Stimulated activated naive CD8-positive, alpha-beta T cell treated with anti-CD3 and anti-CD28 coated beads, Interleukin-15, Interleukin-2, amounts not matched to agents 100 ng/mL and 50 ng/mL, for 24 hours (primary cell): ENCODE data around the gene SH3BP4.
"Not testable (repeated sequence)": the region's sequence is repeated elsewhere in the genome, so short reads cannot be mapped to it uniquely, and the experiment has no call there.

Experiments used
- H3K27ac Mint-ChIP-seq: one replicate; pipeline ENCODE4 v1.8.0; 2021; ENCODE audit warnings: mild to moderate bottlenecking, mixed read lengths
- H3K27me3 Mint-ChIP-seq: one replicate; pipeline ENCODE4 v1.8.0; 2021; ENCODE audit warnings: mixed read lengths
- H3K36me3 Mint-ChIP-seq: one replicate; pipeline ENCODE4 v1.8.0; 2021; ENCODE audit warnings: low read depth, mixed read lengths
- H3K4me1 Mint-ChIP-seq: one replicate; pipeline ENCODE4 v1.8.0; 2021; ENCODE audit warnings: low read depth, mixed read lengths
- H3K4me3 Mint-ChIP-seq: one replicate; pipeline ENCODE4 v1.8.0; 2021; ENCODE audit warnings: mild to moderate bottlenecking, mixed read lengths
- H3K9me3 Mint-ChIP-seq: one replicate; pipeline ENCODE4 v1.8.0; 2021; ENCODE audit warnings: mixed read lengths

SH3BP4 gene

GRCh38 chr2:235046589-235046988 is 94.8 kb downstream of the SH3BP4 start:
- Mint-ChIP-seq H3K4me1 (peaks cover 30% of the 10 kb centered on the region), H3K4me3 (no peak overlapping the region), H3K36me3 (no peaks in the 10 kb centered on the region), H3K9me3 (no peaks in the 10 kb centered on the region), H3K27ac (no peak overlapping the region), H3K27me3 (peaks cover 8% of the 10 kb centered on the region)

DNA sequence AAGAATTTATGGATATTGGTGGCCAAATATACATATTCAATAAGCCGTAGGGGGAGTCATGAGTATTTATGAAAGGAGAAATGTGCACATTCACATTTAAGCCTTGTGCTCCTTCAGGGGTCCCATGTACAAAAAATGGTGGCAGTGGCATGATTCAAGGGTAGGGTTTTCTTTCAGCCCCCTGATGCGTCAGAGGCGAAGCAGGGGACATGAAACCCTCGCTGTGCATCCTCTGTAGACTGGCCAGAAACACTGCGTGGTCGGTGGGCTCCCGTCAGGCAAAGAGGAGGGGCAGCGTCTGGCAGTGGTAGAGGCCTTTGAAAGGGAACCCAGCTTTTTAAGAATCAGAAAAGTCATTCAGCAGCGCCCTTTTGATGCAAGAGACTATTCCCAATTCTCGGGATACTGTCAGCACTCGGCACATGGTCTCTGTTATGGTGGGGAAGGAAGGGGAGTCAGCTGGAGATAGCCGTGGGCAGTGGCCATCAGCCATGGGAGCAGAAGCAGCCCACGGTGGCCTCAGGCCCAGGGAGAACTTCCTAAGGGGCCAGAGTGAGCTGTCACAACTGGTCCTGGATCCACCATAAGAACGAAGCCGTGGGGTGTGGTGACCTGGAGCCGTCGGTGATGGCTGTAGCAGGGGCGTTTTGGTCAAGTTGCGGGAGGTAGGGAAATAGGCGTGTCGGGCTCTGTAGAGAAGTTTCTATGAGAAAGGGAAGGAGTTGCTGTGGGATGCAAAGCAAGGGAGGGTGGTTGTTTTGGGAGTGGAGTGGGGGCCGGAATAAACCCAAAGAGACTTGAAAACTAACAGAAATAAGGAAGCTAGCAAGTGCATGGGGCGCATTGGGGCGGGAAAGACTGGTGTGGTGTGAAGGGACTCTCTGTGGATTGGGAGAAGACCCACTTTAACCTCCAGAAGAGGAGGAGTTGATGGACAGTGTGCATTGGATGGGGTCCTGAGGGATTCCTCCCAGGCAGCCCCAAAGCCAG is 95.6 kb downstream of the SH3BP4 start:
- Mint-ChIP-seq H3K9me3 (no peaks in the 10 kb centered on the region), H3K36me3 (no peaks in the 10 kb centered on the region), H3K4me1 (peaks cover 30% of the 10 kb centered on the region), H3K4me3 (no peak overlapping the region), H3K27ac (no peak overlapping the region), H3K27me3 (peaks cover 11% of the 10 kb centered on the region)

DNA sequence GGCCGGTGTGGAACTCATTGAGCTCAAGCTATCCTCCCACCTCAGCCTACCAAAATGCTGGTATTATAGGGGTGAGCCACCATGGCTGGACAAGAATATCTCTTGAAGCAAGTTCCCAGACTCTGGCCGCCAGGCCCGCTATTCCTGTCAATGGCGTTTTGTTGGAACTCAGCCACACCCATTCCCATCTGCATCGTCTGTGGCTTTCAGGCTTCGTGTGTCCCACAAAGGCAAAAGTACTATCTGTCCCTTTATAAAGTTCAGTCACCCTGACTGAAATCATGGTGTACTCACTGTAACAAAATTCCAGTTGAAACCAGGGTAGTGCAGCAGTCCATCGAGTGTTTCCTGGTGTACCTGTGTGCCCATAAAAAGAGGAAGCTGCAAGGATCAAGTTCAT is 96.7 kb downstream of the SH3BP4 start:
- no peaks in the 10 kb centered on the region for H3K36me3 Mint-ChIP-seq
- H3K4me1 Mint-ChIP-seq: peaks cover 30% of the 10 kb centered on the region
- peaks cover 11% of the 10 kb centered on the region for H3K27me3 Mint-ChIP-seq
- no peak overlapping the region for H3K4me3 Mint-ChIP-seq
- no peak overlapping the region for H3K27ac Mint-ChIP-seq
- H3K9me3 Mint-ChIP-seq: no peaks in the 10 kb centered on the region

- no peak overlapping the region for H3K4me3 Mint-ChIP-seq
- no peaks in the 10 kb centered on the region for H3K36me3 Mint-ChIP-seq
- H3K9me3 Mint-ChIP-seq: no peaks in the 10 kb centered on the region
- no peak overlapping the region for H3K27ac Mint-ChIP-seq
- peaks cover 27% of the 10 kb centered on the region for H3K4me1 Mint-ChIP-seq
- H3K27me3 Mint-ChIP-seq: peaks cover 11% of the 10 kb centered on the region
Observed at GRCh38 chr2:235049069-235049468, 97.3 kb downstream of the SH3BP4 start.

GRCh38 chr2:235049719-235050118 is 97.9 kb downstream of the SH3BP4 start:
- no peak overlapping the region for H3K4me3 Mint-ChIP-seq
- H3K27ac Mint-ChIP-seq: no peak overlapping the region
- H3K4me1 Mint-ChIP-seq: peaks cover 22% of the 10 kb centered on the region
- H3K36me3 Mint-ChIP-seq: no peaks in the 10 kb centered on the region
- peaks cover 11% of the 10 kb centered on the region for H3K27me3 Mint-ChIP-seq
- H3K9me3 Mint-ChIP-seq: no peaks in the 10 kb centered on the region

GRCh38 chr2:235050980-235051351 is 99.1 kb downstream of the SH3BP4 start:
- peaks cover 11% of the 10 kb centered on the region for H3K4me1 Mint-ChIP-seq
- H3K27me3 Mint-ChIP-seq: peaks cover 11% of the 10 kb centered on the region

DNA sequence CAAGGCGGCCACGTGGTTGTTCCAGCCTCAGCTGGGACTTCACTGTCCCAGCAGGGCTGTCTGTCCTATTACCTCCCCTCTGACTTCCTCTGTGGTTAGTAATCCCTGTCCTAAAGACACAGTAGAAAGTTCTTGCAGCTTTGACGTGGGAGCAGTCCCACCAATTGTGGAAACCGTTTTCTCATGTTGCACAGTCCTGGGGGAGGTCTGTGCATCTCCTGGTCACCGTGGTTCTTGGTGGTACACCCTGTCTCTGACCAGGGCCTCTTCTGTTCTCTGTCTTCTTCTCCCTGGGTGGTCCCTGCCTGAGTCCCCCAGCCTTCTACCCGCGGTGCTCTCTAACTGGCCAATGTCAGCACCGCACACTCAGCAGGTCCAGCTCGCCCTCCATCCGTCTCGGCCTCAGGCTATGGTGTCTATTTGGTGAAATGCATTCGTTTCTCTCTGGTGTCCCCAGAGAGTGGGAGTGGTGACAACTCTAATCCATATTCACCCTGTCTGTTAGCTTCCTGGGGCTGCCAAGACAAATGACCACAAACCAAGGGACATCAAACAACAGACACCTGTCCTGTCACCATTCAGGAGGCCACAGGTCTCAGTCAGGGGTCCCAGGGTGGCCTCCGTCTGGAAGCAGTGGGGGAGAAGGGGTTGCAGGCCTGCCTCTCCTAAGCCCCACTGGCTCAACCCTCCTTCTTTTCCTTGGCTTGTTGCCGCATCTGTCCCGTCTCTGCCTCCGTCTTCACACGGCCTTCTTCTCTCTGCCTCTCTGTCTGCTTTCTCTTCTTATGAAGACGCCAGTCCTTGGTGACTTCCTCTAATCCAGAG is 99.8 kb downstream of the SH3BP4 start:
- Mint-ChIP-seq H3K9me3 (no peaks in the 10 kb centered on the region), H3K4me3 (no peak overlapping the region), H3K4me1 (peaks cover 5% of the 10 kb centered on the region), H3K36me3 (no peaks in the 10 kb centered on the region), H3K27me3 (peaks cover 11% of the 10 kb centered on the region), H3K27ac (no peak overlapping the region)

More at GRCh38 chr2:235050980-235051351, 99.1 kb downstream of the SH3BP4 start:
- Mint-ChIP-seq H3K4me3 (no peak overlapping the region), H3K9me3 (no peaks in the 10 kb centered on the region), H3K27ac (no peak overlapping the region), H3K36me3 (no peaks in the 10 kb centered on the region)

DNA sequence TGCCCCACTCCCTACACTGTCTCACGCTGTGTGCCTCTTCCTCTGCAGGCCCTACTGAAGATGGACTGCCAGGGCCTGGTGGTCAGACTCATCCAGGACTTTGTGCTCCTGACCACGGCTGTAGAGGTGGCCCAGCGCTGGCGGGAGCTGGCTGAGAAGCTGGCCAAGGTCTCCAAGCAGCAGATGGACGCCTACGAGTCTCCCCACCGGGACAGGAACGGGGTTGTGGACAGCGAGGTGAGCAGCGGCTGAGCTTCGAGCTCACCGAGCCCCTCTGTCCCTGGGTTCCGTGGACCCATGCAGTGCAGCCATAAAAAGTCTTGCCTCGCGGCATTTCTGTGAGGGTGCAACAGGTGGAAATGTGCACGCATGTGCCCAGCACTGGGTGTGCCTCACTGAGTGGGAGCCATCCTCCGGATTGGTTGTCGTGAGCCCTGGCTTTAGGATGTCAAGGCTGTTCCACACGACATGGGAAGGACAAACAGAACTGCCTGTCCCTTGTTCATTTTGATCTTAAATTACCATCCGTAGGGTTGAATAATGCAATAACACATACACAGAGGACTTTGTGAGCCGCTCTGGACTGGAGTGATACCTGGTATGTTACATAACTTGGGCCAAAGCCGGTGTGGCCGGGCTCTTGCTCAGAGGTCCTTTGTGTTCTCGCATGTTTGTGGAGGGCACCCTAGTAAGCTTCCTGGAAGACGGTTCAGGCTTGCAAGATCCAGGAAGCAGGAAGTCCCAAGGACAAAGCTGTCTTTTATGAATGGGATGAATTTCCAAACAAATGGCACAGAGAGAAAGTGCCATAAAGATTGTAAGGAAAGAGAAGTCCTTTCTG is 100.9 kb downstream of the SH3BP4 start:
- H3K4me1 Mint-ChIP-seq: no peaks in the 10 kb centered on the region
- peaks cover 7% of the 10 kb centered on the region for H3K27me3 Mint-ChIP-seq
- no peak overlapping the region for H3K27ac Mint-ChIP-seq
- H3K4me3 Mint-ChIP-seq: no peak overlapping the region
- no peaks in the 10 kb centered on the region for H3K36me3 Mint-ChIP-seq
- no peaks in the 10 kb centered on the region for H3K9me3 Mint-ChIP-seq

DNA sequence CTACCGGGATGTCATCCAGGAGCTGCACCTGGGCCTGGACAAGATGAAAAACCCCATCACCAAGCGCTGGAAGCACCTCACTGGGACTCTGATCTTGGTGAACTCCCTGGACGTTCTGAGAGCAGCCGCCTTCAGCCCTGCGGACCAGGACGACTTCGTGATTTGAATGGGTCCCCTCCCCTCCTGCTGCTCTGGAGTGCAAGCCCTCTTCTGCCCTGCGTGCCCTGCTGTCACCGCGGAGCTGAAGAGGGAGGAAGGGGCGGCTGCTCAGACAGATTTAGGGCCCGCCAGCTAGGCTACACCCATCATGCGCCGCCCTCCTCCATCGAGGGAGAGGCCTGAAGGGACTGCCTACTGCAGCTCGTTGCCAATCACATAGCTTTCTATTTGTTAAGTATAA is 101.8 kb downstream of the SH3BP4 start:
- Mint-ChIP-seq H3K27ac (no peak overlapping the region), H3K4me3 (no peak overlapping the region), H3K4me1 (no peaks in the 10 kb centered on the region), H3K9me3 (no peaks in the 10 kb centered on the region), H3K27me3 (peaks cover 8% of the 10 kb centered on the region), H3K36me3 (no peaks in the 10 kb centered on the region)

GRCh38 chr2:235054475-235054874 is 102.7 kb downstream of the SH3BP4 start:
- peaks cover 11% of the 10 kb centered on the region for H3K27me3 Mint-ChIP-seq
- H3K27ac Mint-ChIP-seq: no peak overlapping the region
- no peak overlapping the region for H3K4me3 Mint-ChIP-seq
- no peaks in the 10 kb centered on the region for H3K4me1 Mint-ChIP-seq
- H3K9me3 Mint-ChIP-seq: no peaks in the 10 kb centered on the region
- no peaks in the 10 kb centered on the region for H3K36me3 Mint-ChIP-seq

DNA sequence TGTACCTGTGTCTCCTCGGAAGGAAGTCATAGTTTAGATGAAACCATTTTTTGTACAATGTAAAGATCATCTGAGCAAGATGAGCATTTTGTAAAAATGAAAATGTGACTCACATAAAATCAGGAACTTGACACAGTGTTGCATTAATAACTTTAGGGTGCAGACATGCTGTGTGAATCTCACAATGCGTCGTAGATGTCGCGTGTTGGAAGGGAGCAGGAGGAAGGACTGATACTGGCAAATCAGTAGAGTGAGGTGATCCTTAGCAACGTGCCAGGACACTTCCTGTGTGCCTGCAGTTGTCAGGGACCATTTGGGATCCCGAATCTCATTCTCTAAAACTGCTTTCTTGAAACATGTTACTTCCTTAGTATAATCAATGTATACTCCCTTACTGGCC is 103.1 kb downstream of the SH3BP4 start:
- Mint-ChIP-seq H3K36me3 (no peaks in the 10 kb centered on the region), H3K27me3 (peaks cover 12% of the 10 kb centered on the region), H3K27ac (no peak overlapping the region), H3K9me3 (no peaks in the 10 kb centered on the region), H3K4me1 (no peaks in the 10 kb centered on the region), H3K4me3 (no peak overlapping the region)

DNA sequence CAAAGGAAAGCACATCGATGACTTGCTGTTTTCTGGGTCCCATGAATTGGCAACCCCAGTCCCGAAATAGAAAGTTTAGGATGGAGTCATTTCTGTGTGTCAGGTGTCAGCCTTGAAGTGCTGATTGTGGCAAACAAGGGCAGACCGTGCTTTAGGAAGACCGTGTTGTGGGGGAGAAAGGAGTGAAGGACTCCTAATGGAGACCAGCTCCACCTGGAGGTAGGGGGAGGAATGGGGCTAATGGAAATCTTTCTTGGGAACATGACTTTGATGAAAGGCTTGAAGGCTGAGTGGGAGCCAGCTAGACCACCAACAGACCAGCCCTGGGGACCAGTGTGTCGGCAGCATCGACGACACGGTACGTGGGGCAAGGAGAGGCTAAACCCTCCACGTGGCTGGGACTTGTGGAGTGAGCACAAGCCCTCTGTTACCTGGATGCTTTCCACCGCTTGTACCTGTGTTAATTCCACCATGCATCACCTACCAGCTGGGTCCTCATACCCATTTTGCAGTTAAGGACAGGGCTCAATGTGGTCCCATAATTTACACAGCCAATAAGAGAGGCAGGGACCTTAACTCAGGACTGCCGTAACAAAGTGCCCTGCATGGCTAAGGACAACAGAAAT is 104.2 kb downstream of the SH3BP4 start:
- Mint-ChIP-seq H3K36me3 (no peaks in the 10 kb centered on the region), H3K27me3 (peaks cover 19% of the 10 kb centered on the region), H3K9me3 (no peaks in the 10 kb centered on the region)

DNA sequence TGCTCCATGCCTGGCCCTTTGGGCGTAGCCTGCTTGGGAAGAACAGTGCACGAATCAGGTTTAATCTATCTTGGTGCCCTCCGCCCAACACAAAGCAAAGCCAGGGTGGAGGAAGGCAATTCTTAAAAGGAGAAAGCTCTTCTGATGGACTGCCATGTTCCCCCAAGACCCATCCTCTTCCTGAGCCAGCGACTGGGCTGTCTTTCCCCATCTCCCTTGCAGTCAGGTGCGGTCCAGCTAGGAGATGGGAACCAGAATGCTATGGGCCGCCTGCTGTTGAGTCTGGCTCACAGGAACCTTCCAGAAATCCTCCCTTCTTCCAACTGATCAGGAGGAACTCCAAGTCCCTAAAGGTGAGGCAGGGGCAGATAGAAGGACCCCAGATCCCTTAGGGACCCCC is 105.0 kb downstream of the SH3BP4 start:
- Mint-ChIP-seq H3K27me3 (peaks cover 19% of the 10 kb centered on the region), H3K9me3 (no peaks in the 10 kb centered on the region), H3K27ac (no peak overlapping the region), H3K36me3 (no peaks in the 10 kb centered on the region), H3K4me1 (no peaks in the 10 kb centered on the region), H3K4me3 (no peak overlapping the region)

More for the DNA sequence above, 104.2 kb downstream of the SH3BP4 start:
- no peaks in the 10 kb centered on the region for H3K4me1 Mint-ChIP-seq
- H3K4me3 Mint-ChIP-seq: no peak overlapping the region
- H3K27ac Mint-ChIP-seq: no peak overlapping the region

DNA sequence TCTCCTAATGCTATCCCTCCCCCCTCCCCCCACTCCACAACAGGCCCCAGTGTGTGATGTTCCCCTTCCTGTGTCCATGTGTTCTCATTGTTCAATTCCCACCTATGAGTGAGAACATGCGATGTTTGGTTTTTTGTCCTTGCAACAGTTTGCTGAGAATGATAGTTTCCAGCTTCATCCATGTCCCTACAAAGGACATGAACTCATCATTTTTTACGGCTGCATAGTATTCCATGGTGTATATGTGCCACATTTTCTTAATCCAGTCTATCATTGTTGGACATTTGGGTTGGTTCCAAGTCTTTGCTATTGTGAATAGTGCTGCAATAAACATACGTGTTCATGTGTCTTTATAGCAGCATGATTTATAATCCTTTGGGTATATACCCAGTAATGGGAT is 105.8 kb downstream of the SH3BP4 start:
- not testable (repeated sequence) for H3K4me1 Mint-ChIP-seq, H3K9me3 Mint-ChIP-seq, H3K4me3 Mint-ChIP-seq, H3K27ac Mint-ChIP-seq, H3K36me3 Mint-ChIP-seq
- peaks cover 16% of the 10 kb centered on the region for H3K27me3 Mint-ChIP-seq
